Activated T-helper 9 cell treated with anti-CD3 and anti-CD28 coated beads, Interleukin-2, amount 50 U/mL, for 16 hours (primary cell): ENCODE results near the gene AGO3.

ENCODE experiments used
- DNase-seq: peaks from one replicate; pipeline ENCODE4 v3.0.0-alpha.2; 2020; ENCODE audit warnings: low read depth

Gene AGO3

GRCh38 chr1:36083635-36084496, 153.0 kb downstream of the AGO3 start, which contains the start of gene TEKT2:
Gene TEKT2 (plus strand): TSS chr1:36084094. CDS start chr1:36084922, 828 bp downstream.
- DNase-seq: no peak

GRCh38 chr1:36084497-36085115, 153.7 kb downstream of the AGO3 start:
- no peak for DNase-seq

- DNase-seq: no peak
Observed at GRCh38 chr1:36085126-36085525, 154.2 kb downstream of the AGO3 start.

- no peak for DNase-seq
Observed at GRCh38 chr1:36085686-36086526, 155.0 kb downstream of the AGO3 start.

GRCh38 chr1:36086529-36087232, 155.8 kb downstream of the AGO3 start:
- DNase-seq: no peak

DNA sequence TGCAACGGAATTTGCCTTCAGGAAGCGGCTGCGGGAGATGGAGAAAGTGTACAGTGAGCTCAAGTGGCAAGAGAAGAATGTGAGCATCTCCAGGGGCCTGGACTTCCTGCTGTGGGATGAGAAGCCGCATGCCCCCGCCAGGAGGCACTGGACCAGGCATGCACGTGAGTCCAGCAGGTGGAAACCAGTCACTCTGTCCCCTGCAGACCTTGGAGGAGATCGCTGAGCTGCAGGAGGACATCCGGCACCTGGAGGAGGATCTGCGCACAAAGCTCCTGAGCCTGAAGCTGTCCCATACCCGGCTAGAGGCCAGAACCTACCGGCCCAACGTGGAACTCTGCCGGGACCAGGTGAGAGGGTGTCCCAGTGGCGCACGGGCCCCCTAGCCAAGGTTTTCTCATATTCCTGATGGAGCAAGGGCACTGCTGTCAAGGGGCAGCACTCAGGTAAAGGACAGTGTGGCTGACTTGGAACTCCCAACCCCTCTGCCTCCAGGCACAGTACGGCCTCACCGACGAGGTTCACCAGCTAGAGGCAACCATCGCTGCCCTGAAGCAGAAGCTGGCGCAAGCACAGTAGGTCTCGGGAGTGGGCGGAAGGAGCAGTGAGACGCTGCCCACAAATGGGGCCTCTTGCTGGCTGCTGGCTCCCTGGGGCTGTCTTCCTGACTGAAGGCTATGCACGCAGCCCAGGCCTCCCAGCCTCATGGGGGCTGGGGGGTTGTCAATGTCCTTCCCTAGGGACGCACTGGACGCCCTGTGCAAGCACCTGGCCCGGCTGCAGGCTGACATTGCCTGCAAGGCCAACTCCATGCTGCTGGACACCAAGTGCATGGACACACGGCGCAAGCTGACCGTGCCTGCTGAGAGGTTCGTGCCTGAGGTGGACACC, 156.6 kb downstream of the AGO3 start:
- DNase-seq: no peak

- no peak for DNase-seq
Observed at GRCh38 chr1:36088265-36088576, 157.3 kb downstream of the AGO3 start.

- DNase-seq: peak; percentile 85
Observed at GRCh38 chr1:36088577-36089392, 157.9 kb downstream of the AGO3 start, which contains the start of gene ADPRS. Gene ADPRS (plus strand): TSS chr1:36088892. CDS start chr1:36088905, 13 bp downstream.

DNA sequence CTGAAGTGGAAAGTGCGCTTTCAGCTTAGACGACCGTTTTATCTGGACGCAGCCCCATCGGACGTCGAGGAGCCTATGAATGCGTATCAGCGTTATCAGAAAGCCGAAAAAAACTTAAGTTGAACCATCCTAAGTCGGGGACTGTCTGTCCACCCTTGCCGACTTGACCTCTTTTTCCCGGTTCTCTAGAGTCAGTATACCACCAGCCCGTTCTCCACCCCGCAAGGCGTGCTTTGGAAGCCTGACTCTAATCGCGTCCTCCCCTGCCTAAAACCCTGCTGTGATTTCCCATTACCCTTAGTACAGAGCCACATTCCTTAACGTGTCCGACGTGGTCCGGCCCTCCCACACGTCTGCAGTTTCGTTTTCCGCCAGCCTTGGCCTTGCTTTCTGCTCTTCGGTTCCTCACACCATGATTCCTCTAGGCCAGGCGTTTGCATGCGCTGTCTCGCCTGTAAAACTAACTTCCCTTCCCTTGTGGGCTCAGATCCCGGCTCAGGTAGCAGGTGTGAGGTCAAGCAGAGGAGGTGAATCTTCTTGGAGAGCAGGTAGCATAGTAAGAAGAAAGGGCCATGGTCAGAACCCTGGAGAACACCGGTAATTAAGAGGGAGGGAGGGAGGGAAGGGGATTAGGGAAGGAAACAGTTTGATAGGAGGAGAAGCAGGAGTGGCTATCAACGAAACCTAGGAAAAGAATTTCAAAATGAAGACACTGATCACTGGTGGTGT, 158.7 kb downstream of the AGO3 start:
- DNase-seq: no peak

DNA sequence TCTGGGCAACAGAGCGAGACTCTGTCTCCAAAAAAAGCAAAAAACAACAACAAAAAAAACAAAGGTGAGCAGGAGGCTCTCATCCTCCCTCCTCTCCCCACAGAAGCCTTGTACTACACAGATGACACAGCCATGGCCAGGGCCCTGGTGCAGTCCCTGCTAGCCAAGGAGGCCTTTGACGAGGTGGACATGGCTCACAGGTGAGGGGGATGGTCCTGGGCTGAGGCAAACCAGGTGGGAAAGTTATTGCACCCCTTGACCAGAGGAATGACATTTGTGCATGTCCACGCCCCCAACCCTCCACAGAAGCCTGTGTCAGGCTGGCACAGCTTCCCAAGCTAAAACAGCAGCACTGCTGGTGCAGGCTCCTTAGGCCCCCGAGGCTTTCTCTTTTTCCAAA, 160.2 kb downstream of the AGO3 start:
- no peak for DNase-seq

- no peak for DNase-seq
Observed at GRCh38 chr1:36091698-36092097, 160.8 kb downstream of the AGO3 start.

GRCh38 chr1:36092166-36092797, 161.4 kb downstream of the AGO3 start:
- no peak for DNase-seq

- DNase-seq: no peak
Observed at GRCh38 chr1:36092798-36093185, 161.9 kb downstream of the AGO3 start.

- no peak for DNase-seq
Observed at GRCh38 chr1:36093226-36093625, 162.3 kb downstream of the AGO3 start.

DNA sequence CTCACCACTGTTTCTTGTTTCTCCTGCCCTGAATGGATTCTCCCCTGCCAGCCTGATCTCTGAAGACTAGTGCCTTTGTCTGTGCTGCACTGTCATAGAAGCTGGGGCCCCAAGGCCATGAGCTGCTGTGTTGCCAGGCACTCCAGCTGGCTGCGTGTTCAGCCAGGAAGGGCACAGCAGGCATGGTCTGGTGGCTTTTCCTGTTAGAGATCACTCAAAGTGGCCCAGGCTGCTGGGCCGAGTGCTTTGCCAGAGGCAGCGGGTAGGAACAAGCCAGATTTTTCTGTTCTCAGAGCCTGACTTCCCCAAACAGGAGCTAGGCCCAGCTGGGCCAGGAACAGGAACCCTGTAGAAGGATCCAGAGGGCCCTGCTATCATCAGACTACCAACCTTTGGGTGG, 163.0 kb downstream of the AGO3 start:
- DNase-seq: no peak

DNA sequence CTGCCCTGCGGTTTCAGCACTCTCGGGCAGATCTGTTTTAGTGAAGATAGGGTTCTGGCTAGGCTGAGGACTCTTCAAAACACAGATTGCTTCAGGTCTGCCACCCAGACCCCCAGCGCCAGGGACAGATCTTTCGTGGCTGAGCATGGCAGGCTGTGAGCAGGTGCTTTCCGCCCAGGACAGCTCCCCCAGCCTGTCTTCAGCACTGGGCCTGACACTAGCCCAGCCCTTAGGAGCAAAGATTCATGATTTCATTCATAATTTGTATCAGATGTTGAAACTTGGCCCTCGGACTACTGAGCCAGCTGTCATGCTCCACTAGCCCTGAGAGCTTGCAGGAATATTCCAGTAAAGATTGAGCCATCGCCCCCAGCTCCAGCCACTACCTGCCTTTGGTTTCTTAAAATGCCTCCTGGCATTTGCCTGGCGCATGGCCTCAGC, 163.7 kb downstream of the AGO3 start:
- no peak for DNase-seq

DNA sequence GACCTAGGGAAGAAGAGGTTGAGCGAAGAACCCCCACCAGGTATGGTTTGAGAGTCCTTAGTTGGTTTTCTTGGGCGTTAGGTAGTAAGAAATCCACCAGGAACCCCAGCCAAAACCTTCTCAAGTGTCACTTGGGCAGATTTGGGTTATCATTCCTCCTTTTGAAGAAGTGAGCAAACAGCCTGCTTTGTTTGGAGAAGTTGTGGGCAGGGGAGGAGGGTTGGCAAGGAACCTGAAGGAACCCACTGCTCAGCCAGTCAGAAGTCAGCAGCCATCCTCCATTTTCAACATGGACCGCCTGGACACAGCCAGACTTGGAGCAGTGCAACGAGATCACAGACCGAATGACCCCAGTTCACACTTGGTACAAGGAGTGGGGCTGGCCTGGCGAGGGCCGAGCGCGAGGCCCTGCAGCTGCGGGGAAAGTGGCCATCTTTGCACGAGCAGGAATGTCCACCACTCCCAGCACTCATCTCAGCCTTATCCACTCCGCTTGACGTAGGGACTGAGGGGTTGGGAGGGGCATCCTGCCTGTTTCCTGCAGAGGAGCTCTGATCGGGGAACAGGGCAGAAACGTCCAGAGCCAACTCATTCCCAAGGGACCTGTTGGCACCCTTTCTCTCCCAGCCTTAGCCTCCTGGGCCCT, 165.0 kb downstream of the AGO3 start:
- no peak for DNase-seq
